ENCODE data around the gene LYPD3. TPM values are rescaled to one million over a fixed set of nuclear protein-coding genes. Genes with fewer than 3 reads are reported as not detected.
A peak's percentile ranks its signal among the peaks of the same experiment; 100 is the strongest.

Gene LYPD3
- total RNA-seq, 1 donor from 2014 or later: 3.0 TPM

DNA sequence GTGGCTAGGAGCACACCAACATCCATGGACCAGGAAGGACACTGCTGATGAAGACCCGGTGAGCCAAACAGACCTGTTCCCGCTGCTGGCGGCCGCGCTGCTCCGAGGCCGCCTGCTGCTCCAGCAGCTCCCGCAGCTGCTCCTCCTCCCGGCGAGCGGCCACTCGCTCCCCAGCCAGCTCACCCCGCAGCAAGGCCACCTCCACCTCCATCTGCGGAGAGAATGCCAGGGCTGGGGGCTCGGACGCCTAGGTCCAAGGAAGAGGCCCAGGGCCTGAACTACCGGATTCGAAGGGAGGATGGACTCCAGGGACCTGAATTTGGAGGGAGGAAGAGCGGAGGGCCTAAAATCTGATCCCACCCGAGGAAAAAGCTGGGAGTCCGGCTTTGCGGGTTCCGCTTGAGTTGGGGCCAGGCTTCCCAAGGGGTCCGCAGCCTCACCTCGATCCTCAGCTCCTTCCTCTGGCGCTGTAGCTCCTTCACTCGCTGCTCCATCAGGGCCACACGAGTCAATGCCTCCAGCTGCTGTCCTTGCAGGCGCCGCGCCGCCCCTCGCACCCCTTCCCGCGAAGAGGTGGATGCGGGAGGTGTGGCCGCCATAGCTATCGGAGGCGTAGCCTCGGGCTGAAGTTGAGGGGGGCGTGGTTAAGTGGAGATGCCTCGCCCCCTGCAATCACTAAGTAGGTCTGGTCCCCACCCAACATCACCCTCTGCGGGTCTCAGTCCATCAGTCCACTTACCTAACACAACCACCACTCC is 36.4 kb upstream of the LYPD3 start:
- Mint-ChIP-seq H3K27me3 (ENCODE audit: low read depth) (no peaks in the 10 kb centered on the region), H3K27ac (no peak overlapping the region), H3K4me1 (ENCODE audit: low read depth) (peaks cover 20% of the 10 kb centered on the region), H3K9me3 (no peaks in the 10 kb centered on the region), H3K36me3 (ENCODE audit: low read depth) (peaks cover 35% of the 10 kb centered on the region), H3K4me3 (ENCODE audit: low read depth) (no peak overlapping the region)
- no peak for DNase-seq (ENCODE audit: low spot score)
- intact Hi-C loops (cut with micrococcal nuclease): loop anchor here (5.0 kb wide), 1 partner anchor 55 kb away; no protein-coding TSS in a partner anchor

DNA sequence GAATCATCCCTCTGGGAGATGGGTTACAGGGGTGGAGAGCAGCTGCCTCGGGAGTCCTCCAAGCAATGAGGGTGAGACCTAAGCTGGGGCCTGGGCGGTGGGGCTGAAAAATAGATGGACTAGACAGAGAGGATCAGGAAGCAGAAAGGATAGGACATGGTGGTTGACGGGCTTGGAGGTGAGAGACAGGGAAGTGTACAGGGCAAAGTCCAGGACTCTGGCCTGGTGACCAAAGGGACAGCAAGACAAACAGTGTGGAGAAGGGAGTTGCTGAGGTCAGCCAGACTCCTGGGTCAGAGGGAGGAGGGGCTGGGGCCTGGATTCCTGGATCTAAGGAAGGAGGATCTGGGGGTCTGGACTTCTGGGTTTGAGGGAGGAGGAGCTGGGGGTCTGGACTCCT is 33.6 kb upstream of the LYPD3 start:
- H3K27ac Mint-ChIP-seq: no peak overlapping the region
- H3K4me3 Mint-ChIP-seq (ENCODE audit: low read depth): no peak overlapping the region
- intact Hi-C loops (cut with micrococcal nuclease): no loop called here
- peaks cover 10% of the 10 kb centered on the region for H3K4me1 Mint-ChIP-seq (ENCODE audit: low read depth)
- peaks cover 37% of the 10 kb centered on the region for H3K36me3 Mint-ChIP-seq (ENCODE audit: low read depth)
- H3K9me3 Mint-ChIP-seq: no peaks in the 10 kb centered on the region
- H3K27me3 Mint-ChIP-seq (ENCODE audit: low read depth): no peaks in the 10 kb centered on the region
- DNase-seq (ENCODE audit: low spot score): no peak

DNA sequence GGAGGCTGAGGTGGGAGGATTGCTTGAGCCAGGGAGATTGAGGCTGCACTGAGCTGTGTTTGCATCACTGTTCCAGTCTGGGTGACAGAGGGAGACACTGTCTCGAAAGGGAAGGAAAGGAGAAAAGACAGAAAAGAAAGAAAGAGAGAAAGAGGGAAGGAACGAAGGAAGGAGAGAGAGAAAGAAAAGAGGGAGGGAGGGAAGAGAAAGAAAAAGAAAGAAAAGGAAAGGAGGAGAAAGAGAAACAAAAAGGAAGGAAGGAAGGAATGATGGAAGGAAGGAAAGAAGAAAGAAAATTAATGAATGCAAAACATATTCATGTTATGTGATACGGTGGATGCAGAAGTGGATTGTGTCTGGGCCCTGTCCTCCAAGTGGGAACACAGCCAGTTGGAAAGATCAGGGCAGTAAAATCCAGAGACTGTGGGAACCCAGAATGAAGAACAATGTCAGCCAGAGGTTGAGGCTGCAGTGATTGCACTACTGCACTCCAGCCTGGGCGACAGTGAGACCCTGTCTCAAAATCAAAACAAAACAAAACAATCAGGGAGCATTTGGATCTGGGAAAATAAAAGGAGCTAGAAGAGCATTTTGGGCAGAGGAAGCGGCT is 32.9 kb upstream of the LYPD3 start:
- H3K4me1 Mint-ChIP-seq (ENCODE audit: low read depth): peaks cover 8% of the 10 kb centered on the region
- intact Hi-C loops (cut with micrococcal nuclease): no loop called here
- no peaks in the 10 kb centered on the region for H3K9me3 Mint-ChIP-seq
- DNase-seq (ENCODE audit: low spot score): no peak
- H3K4me3 Mint-ChIP-seq (ENCODE audit: low read depth): no peak overlapping the region
- peaks cover 37% of the 10 kb centered on the region for H3K36me3 Mint-ChIP-seq (ENCODE audit: low read depth)
- no peaks in the 10 kb centered on the region for H3K27me3 Mint-ChIP-seq (ENCODE audit: low read depth)
- no peak overlapping the region for H3K27ac Mint-ChIP-seq

DNA sequence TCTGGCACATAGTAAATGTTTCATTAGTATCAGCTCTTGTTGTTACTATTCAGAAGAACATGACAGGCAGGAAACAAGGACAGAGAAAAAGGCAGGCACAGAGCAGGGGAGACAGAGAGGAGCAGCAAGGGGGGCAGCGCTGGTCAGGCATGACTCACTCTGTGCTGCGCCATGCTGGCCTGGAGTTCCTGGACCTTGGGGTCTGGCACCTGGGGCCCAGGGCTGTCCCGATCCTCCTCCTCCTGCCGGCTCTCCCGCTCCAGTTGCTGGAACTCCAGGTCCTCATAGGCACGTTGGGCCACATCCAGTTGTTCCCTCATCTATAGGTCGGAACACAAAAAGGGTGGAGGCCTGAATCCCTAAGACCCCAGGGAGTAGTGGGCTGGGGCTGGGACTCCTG is 31.6 kb upstream of the LYPD3 start:
- Mint-ChIP-seq H3K27me3 (ENCODE audit: low read depth) (no peaks in the 10 kb centered on the region), H3K27ac (no peak overlapping the region), H3K36me3 (ENCODE audit: low read depth) (peaks cover 30% of the 10 kb centered on the region), H3K4me3 (ENCODE audit: low read depth) (no peak overlapping the region), H3K9me3 (no peaks in the 10 kb centered on the region), H3K4me1 (ENCODE audit: low read depth) (peaks cover 2% of the 10 kb centered on the region)
- intact Hi-C loops (cut with micrococcal nuclease): no loop called here
- no peak for DNase-seq (ENCODE audit: low spot score)

DNA sequence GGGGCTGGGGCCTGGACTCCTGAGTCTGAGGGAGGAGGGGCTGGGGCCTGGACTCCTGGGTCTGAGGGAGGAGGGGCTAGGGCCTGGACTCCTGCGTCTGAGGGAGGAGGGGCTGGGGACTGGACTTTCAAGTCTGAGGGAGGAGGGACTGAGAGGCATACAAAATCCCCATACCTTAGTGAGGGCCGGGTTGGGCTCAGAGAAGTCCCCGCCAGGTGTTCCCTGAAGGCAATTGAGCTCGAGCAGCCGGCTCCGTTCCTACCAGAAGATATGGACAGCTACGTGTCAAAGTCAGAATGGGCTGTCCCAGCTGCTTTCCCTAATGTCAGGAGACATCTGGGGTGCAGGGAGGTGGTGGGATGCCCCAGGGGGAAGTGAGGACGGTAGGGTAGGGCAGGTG is 29.7 kb upstream of the LYPD3 start:
- Mint-ChIP-seq H3K27ac (no peak overlapping the region), H3K4me3 (ENCODE audit: low read depth) (no peak overlapping the region), H3K4me1 (ENCODE audit: low read depth) (no peaks in the 10 kb centered on the region), H3K27me3 (ENCODE audit: low read depth) (no peaks in the 10 kb centered on the region), H3K9me3 (no peaks in the 10 kb centered on the region), H3K36me3 (ENCODE audit: low read depth) (peaks cover 26% of the 10 kb centered on the region)
- DNase-seq (ENCODE audit: low spot score): no peak
- intact Hi-C loops (cut with micrococcal nuclease): no loop called here

DNA sequence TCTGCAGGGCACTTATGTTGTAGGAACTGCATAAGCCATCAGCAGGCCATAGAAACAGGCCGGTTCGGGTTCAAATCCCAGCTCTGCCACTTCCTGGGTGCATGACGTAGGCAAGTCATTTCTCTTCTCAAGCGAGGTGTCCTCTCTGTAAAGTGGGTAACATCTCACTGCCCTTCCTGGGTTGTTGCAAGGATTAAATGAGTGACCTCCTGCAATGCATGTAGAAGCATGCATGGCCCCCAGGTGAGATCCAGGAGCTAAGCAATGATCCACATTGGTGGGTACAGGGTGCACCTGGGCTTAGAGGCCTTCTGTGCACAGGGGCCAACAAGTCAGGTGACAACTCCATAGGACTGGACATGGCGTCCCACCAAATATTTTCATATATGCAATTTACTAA is 25.4 kb upstream of the LYPD3 start:
- H3K9me3 Mint-ChIP-seq: no peaks in the 10 kb centered on the region
- peaks cover 1% of the 10 kb centered on the region for H3K4me1 Mint-ChIP-seq (ENCODE audit: low read depth)
- intact Hi-C loops (cut with micrococcal nuclease): no loop called here
- no peaks in the 10 kb centered on the region for H3K27me3 Mint-ChIP-seq (ENCODE audit: low read depth)
- H3K27ac Mint-ChIP-seq: no peak overlapping the region
- peaks cover 8% of the 10 kb centered on the region for H3K36me3 Mint-ChIP-seq (ENCODE audit: low read depth)
- no peak for DNase-seq (ENCODE audit: low spot score)
- H3K4me3 Mint-ChIP-seq (ENCODE audit: low read depth): no peak overlapping the region

DNA sequence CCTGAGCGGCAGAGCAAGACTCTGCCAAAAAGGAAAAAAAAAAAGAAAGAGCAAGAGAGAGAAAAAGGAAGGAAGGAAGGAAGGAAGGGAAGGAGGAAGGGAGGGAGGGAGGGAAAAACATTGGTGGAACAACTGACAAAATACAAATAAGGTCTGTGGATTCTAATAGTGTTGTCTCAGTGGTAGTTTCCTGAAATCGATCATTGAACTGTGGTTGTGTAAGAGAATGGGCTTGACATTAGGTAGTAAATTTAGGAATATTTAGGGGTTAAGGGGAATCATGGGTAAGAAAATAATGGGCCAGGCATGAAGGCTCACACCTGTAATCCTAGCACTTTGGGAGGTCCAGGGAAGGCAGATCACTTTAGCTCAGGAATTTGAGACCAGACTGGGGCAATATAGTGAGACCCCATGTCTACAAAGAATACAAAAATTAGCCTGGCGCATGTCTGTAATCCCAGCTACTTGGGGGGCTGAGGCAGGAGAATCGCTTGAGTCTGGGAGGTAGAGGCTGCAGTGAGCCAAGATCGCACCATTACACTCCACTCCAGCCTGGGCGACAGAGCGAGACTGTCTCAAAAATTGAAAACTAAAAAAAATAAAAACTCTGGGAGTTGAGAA is 24.7 kb upstream of the LYPD3 start:
- Mint-ChIP-seq H3K4me1 (ENCODE audit: low read depth) (peaks cover 1% of the 10 kb centered on the region), H3K9me3 (no peaks in the 10 kb centered on the region), H3K27me3 (ENCODE audit: low read depth) (no peaks in the 10 kb centered on the region), H3K4me3 (ENCODE audit: low read depth) (no peak overlapping the region), H3K36me3 (ENCODE audit: low read depth) (peaks cover 5% of the 10 kb centered on the region), H3K27ac (peak overlapping the region; percentile 13)
- intact Hi-C loops (cut with micrococcal nuclease): no loop called here
- DNase-seq (ENCODE audit: low spot score): no peak

DNA sequence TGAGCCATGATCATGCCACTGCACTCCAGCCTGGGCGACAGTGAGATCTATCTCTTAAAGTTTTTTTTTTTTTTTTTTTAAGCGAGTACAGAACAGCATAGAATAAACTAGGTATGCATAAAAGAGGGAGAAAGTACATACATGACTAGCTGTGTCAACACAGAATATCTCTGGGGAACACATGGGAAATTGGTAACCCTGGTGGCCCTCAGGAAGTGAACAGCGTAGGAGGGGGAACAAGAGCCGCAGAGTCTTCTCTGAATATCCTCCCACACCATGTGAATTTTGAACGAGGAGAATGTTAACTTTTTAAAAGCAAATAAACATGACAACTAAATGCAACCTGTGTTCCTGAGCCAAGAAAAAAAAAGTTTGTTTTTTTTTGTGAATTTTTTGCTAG is 23.9 kb upstream of the LYPD3 start:
- Mint-ChIP-seq H3K9me3 (no peaks in the 10 kb centered on the region), H3K4me3 (ENCODE audit: low read depth) (no peak overlapping the region), H3K27ac (no peak overlapping the region), H3K4me1 (ENCODE audit: low read depth) (peaks cover 1% of the 10 kb centered on the region), H3K27me3 (ENCODE audit: low read depth) (no peaks in the 10 kb centered on the region), H3K36me3 (ENCODE audit: low read depth) (peaks cover under 1% of the 10 kb centered on the region)
- intact Hi-C loops (cut with micrococcal nuclease): no loop called here
- no peak for DNase-seq (ENCODE audit: low spot score)

DNA sequence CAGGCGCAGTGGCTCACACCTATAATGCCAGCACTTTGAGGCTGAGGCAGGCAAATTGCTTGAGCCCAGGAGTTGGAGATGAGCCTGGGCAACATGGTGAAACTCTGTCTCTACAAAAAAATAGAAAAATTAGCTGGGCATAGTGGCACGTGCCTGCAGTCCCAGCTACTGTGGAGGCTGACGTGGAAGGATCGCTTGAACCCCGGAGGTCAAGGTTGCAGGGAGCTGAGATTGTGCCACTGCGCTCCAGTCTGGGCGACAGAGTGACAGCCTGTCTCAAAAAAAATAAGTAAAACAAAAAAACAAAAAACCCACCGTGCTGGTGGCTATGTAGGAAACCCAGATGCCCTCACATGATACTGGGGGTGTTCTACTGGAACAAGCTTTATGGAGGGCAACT is 22.8 kb upstream of the LYPD3 start:
- DNase-seq (ENCODE audit: low spot score): no peak
- Mint-ChIP-seq H3K9me3 (no peaks in the 10 kb centered on the region), H3K4me3 (ENCODE audit: low read depth) (no peak overlapping the region), H3K36me3 (ENCODE audit: low read depth) (no peaks in the 10 kb centered on the region), H3K4me1 (ENCODE audit: low read depth) (peaks cover 1% of the 10 kb centered on the region), H3K27me3 (ENCODE audit: low read depth) (no peaks in the 10 kb centered on the region), H3K27ac (no peak overlapping the region)
- intact Hi-C loops (cut with micrococcal nuclease): no loop called here

DNA sequence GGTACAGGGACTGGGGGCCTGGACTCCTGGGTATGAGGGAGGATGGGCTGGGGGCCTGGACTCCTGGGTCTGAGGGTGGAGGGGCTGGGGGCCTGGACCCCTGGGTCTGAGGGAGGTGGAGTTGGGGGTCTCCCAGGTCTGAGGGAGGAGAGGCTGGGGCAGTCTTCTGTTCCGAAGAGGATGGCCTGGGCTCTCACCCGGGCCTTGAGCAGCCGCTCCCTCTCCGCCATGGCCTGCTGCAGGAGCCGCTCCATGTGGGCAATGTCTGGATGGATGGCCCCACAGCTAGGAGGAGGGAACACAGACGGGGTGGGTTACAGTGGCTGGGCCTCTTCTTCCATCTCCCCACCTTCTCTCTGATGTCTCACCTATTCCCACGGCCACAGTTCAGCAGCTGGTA is 21.0 kb upstream of the LYPD3 start:
- H3K9me3 Mint-ChIP-seq: no peaks in the 10 kb centered on the region
- no peaks in the 10 kb centered on the region for H3K27me3 Mint-ChIP-seq (ENCODE audit: low read depth)
- intact Hi-C loops (cut with micrococcal nuclease): no loop called here
- no peak overlapping the region for H3K4me3 Mint-ChIP-seq (ENCODE audit: low read depth)
- H3K4me1 Mint-ChIP-seq (ENCODE audit: low read depth): peaks cover 1% of the 10 kb centered on the region
- no peak overlapping the region for H3K27ac Mint-ChIP-seq
- no peaks in the 10 kb centered on the region for H3K36me3 Mint-ChIP-seq (ENCODE audit: low read depth)
- no peak for DNase-seq (ENCODE audit: low spot score)

DNA sequence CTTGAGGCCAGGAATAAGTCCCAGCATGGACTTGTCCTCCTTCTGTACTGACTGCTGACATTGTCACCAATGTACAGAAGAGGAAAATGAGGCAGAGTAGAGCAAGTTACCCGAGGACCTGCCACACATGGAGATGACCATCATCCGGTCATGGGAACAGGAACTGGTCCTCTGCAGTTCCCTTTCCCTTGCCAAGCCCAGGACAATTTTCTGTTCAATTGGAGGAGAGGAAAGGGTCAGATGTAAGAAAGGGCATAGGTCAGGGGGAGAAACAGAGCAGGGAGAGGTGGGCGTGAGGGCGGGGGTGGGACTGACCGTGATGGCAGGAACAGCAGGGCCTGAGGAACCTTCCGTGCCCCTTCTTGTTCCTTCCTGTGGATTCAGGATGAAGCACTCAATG is 20.5 kb upstream of the LYPD3 start:
- Mint-ChIP-seq H3K36me3 (ENCODE audit: low read depth) (no peaks in the 10 kb centered on the region), H3K4me3 (ENCODE audit: low read depth) (no peak overlapping the region)
- DNase-seq (ENCODE audit: low spot score): no peak

DNA sequence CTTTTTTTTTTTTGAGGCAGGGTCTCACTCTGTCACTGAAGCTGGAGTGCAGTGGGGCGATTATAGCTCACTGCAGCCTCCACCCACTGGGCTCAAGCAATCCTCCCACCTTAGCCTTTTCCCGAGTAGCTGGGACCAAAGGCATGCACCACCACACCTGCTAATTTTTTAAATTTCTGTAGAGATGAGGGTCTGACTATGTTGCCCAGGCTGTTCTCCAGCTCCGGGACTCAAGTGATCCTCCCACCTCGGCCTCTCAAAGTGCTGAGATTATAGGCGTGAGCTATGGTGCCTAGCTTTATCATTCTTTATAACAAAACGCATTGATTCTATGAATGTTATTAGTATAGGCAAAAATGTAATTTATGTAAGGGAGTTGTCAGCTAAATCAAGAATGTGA is 17.9 kb upstream of the LYPD3 start:
- no peak overlapping the region for H3K27ac Mint-ChIP-seq
- no peak overlapping the region for H3K4me3 Mint-ChIP-seq (ENCODE audit: low read depth)
- H3K9me3 Mint-ChIP-seq: no peaks in the 10 kb centered on the region
- DNase-seq (ENCODE audit: low spot score): no peak
- intact Hi-C loops (cut with micrococcal nuclease): no loop called here
- no peaks in the 10 kb centered on the region for H3K4me1 Mint-ChIP-seq (ENCODE audit: low read depth)
- peaks cover 1% of the 10 kb centered on the region for H3K36me3 Mint-ChIP-seq (ENCODE audit: low read depth)
- H3K27me3 Mint-ChIP-seq (ENCODE audit: low read depth): no peaks in the 10 kb centered on the region

More for the DNA sequence above, 20.5 kb upstream of the LYPD3 start:
- Mint-ChIP-seq H3K27ac (no peak overlapping the region), H3K27me3 (ENCODE audit: low read depth) (no peaks in the 10 kb centered on the region), H3K9me3 (no peaks in the 10 kb centered on the region), H3K4me1 (ENCODE audit: low read depth) (peaks cover 1% of the 10 kb centered on the region)
- intact Hi-C loops (cut with micrococcal nuclease): no loop called here

DNA sequence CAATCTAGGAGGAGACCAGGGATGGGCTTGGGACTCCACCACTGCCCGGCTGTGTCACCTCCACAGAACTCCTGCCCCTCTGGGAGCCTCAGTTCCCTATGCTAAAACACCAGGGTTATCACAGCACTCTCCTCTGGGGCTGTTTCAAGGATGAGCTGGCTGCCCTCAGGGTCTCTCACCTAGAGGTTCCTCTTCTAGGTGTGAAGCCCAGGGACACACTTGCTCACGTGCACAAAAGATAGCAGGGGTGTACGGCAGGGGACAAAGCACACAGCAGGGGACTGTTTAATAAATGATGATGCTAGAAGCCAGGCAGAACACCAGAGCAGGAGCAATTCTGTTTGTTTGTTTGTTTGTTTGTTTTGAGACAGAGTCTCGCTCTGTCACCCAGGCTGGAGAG is 16.8 kb upstream of the LYPD3 start:
- Mint-ChIP-seq H3K27ac (no peak overlapping the region), H3K36me3 (ENCODE audit: low read depth) (peaks cover 7% of the 10 kb centered on the region), H3K4me3 (ENCODE audit: low read depth) (no peak overlapping the region), H3K27me3 (ENCODE audit: low read depth) (no peaks in the 10 kb centered on the region), H3K9me3 (no peaks in the 10 kb centered on the region), H3K4me1 (ENCODE audit: low read depth) (no peaks in the 10 kb centered on the region)
- intact Hi-C loops (cut with micrococcal nuclease): no loop called here
- DNase-seq (ENCODE audit: low spot score): no peak

All from activated T-helper 2 cell treated with anti-CD3 and anti-CD28 coated beads, Interferon-gamma antibody, Interleukin-2, Interleukin-4, amounts not matched to agents 10 μg/mL and 5 μg/mL and 100 μg/mL, durations not matched to agents 14 hours and 24 hours and 36 hours (primary cell).